Activated CD4-positive, alpha-beta T cell treated with anti-CD3 and anti-CD28 coated beads for 48 hours (primary cell): ENCODE measurements around the gene CHN1.

Source experiments
- DNase-seq: peaks from one replicate; pipeline ENCODE4 v3.0.0-alpha.2; 2020

The CHN1 gene

DNA sequence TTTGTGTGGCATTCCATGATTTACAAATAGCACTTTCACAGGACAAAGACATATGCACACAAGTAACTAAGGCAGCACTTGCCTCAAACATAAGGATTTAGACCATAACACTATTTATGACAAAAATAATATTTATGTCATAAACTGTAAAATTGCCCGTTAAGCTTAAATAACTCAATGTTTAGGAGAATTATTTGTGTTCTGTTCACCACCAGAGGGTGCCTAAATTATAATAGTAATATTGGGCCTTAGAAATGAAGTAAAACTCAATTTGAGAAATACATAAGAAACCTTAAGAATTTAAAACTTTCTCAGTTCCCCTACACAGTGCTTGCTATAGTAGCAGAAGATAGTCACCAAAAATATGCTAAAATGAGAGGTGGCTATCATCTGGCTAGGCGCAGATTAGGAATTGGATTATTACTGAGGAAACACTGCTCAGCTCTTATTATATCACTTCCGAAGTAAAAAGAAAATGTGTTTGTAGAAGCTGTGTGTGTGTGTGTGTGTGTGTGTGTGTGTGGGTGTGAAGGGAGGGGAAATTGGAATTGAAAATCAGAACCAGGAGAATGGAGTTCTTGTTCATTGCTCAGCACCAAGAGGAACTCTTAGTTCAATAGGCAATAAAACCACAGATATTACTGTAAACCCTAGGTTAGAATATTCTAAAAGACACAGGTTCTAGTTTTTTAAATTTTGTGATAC, 4.9 kb upstream of the CHN1 start:
- DNase-seq, result no peak

DNA sequence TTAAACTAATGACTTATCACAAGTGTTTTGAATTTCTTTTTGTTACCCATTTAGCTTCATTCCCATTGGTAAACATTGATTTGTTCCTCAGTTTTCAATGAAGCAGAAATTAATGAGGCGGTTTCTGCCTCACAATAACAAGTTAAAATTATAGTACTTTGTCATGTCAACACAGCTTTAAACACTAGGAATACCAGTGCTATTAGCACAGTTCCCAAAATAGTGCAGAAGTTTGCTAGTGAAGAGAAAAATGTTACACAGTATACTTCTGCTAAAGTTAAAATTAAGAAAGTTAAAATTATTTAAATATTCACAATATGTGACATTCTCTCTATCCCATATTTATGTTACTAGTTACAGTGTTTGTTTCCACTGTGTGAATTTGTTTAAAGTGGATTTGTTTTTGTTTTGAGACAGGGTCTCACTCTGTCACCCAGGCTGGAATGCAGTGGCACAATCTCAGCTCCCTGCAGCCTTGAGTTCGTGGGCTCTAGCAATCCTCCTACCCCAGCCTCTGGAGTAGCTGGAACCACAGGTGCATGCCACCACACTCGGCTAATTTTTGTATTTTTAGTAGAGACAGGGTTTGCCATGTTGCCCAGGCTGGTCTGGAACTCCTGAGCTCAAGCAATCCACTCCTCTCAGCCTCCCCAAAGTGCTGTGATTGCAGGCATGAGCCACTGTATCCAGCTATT, 3.8 kb upstream of the CHN1 start:
- DNase-seq, result no peak

DNA sequence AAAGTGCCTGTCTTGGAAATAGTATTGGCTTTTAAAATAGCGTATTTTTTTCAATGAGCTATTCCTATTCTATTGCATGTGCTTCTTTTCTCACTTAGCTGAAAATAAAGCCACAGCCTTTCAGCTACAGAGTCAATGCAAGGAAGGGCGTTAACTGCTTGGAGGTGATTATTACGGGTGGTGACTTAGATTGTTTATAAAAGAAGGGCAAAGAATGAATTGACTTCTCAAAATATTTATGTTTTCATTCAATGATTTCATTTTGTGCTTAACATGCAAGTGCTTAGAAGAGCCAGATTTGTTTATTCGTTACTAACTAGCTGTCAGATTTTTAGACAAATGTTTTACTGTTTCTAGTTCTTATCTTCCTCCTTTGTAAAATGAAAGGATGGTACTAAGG, 2.8 kb upstream of the CHN1 start:
- DNase-seq, result no peak

DNA sequence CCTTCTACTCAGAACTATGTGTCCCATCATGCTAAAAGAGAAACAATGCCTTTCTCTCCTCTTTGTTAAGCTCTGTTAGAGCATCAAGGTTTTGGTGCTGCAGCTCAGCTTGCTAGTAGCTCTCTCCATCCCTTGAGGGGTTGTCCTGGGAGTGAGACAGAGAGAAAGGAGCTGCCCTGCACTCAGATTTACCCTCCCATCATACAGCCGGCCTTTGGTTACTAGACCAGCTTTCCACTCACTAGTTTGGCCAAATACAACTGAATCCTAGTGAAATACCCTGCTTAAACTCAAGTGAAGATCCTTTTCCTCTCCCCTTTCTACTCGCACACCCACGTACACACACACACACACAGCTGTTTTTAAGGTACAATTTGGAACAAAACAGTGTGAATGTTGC, 2.3 kb upstream of the CHN1 start:
- DNase-seq, result no peak

- DNase-seq, result no peak
These were observed 1.1 kb upstream of the CHN1 start for GRCh38 chr2:175006281-175006680.

DNA sequence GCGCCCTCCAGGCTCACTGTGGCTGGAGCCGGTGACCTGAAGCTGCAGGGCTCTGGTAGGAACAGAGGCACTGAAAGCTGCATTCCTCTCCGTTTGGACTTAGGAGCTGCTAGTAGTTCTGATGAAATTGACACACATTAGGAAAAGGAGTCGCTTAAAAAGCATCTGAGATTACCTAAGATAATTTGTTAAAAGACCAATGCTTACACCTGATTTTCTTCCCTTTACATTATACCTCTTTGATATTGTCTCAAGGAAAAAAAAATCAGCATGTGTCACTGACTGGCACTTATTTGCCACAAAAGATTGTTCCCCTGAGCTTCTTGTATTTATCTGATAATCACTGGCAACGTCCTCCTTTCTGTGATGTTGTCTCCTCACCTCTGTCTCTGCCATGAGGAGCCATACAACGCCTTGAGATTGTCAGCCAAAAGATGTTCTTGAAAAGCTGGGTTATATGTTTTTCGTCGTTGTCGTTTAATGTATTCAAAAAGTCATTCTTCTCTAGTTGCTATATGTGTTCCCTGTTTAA, 618 bp upstream of the CHN1 start:
- no peak for DNase-seq

DNA sequence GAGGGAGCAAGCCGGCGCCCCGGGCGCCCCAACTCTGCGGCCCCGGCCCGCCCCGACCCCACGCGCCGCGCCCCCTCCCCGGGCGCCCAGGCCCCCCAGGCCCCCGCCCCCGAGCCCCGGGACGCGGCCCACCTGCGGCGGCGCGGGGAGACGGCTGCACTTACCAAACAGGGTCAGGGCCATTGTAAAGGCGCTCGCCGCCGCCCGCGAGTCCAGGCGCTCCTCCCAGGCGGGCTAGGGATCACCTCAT, 526 bp downstream of the CHN1 start:
- no peak for DNase-seq

GRCh38 chr2:175003875-175004729, 1.1 kb downstream of the CHN1 start:
- no peak for DNase-seq

- DNase-seq, result no peak
These were observed 2.5 kb downstream of the CHN1 start for GRCh38 chr2:175002547-175003274.

- DNase-seq, result no peak
These were observed 3.6 kb downstream of the CHN1 start for GRCh38 chr2:175001566-175001965.

DNA sequence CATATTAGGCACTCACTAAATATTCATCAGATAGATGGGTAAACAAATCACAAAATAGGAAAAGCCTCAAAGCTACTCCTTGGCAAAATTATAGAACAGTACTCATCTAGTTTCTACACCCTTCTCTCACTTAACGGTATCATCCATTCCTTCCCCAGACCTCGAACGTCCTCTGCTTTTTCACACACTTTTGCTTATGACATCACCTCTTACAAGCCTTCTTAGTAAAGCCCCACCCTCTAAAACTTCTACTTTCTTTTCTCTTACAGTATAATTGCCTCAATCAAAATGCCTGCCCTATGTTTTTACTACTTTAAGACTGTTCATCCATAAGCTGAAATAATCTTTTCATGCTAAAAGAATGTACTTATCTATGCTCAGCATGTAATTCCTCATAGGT, 8.1 kb downstream of the CHN1 start:
- no peak for DNase-seq

GRCh38 chr2:174996622-174997021, 8.6 kb downstream of the CHN1 start:
- DNase-seq, result no peak

DNA sequence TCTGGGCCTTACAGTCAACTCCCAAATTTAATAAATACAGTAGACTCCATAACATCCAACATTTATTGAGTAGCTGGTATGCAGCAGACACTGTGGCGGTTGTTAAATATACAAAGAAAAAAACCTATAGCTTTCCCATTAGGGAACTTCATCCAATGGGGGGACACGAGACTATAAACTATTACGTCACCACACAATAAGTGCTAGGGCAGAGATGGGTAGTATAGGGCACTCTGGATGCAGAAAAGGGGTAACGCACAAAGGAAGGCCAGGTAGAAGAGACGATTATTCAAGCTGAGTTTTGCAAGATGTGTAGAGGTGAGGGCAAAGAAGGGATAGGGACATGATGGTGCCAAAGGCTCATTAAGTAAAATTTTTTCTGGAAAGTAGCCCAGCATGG, 10.8 kb downstream of the CHN1 start:
- no peak for DNase-seq

- DNase-seq, result no peak
These were observed 12.3 kb downstream of the CHN1 start for GRCh38 chr2:174992886-174993285.

- DNase-seq, result no peak
These were observed 19.6 kb downstream of the CHN1 start for GRCh38 chr2:174985614-174986013.

- DNase-seq, result no peak
These were observed 20.6 kb downstream of the CHN1 start for GRCh38 chr2:174984561-174984960.

GRCh38 chr2:174981331-174981730, 23.9 kb downstream of the CHN1 start:
- DNase-seq, result no peak

GRCh38 chr2:174979996-174980395, 25.2 kb downstream of the CHN1 start:
- DNase-seq, result no peak

DNA sequence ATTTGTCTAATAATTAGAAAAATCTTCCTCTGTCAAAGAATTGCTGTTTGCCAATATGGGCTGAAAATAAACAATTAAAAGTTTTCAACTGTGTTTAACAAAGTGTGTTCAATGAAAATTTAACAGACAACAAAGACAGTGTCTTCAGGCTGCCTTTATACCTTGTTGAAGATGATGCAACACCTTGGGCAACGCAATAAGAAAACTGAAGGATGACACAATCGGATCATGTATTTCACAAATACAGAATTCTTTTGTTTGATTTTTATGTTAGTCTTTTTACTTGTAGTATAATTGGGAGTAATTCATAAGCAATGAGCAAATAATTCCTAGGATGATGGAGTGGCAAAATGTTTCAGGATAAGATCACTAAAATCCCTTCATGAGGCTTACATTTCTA, 27.8 kb downstream of the CHN1 start:
- DNase-seq, result no peak

- DNase-seq, result no peak
These were observed 31.1 kb downstream of the CHN1 start for GRCh38 chr2:174974131-174974530.

GRCh38 chr2:174972924-174973323, 32.3 kb downstream of the CHN1 start:
- no peak for DNase-seq

GRCh38 chr2:174971868-174972781, 33.1 kb downstream of the CHN1 start:
- DNase-seq, result no peak
